Thoracic aorta (tissue), 2 donors: ENCODE results near the gene UNC5CL. TPM values are rescaled to one million over a fixed set of nuclear protein-coding genes. Genes with fewer than 3 reads are reported as not detected.

Experiments
- ATAC-seq: fragments of 150-250 bp; one replicate; pipeline ENCODE4 v1.8.0; 2017; ENCODE audit warnings: low read depth; ENCODE audit not compliant: insufficient number of reproducible peaks, low FRiP score
- DNase-seq: peaks from one replicate; pipeline ENCODE4 v3.0.0-alpha.2; 2020; ENCODE audit warnings: low spot score
- H3K27ac ChIP-seq, 2 donors: fragments of 200-600 bp; sonication (generic); 1 replicate in 1 of 2; 2 replicates in 1 of 2; pipeline ENCODE4 v1.5.1; 2016; ENCODE audit warnings: mild to moderate bottlenecking in 2 of 2, moderate library complexity in 2 of 2
- H3K27me3 ChIP-seq: fragments of 200-600 bp; sonication (generic); replicated peaks from 2 replicates; pipeline ENCODE4 v1.6.0; 2016; ENCODE audit warnings: mild to moderate bottlenecking; ENCODE audit not compliant: insufficient read depth
- H3K36me3 ChIP-seq: fragments of 200-600 bp; sonication (generic); one replicate; pipeline ENCODE4 v1.5.1; 2016
- H3K4me1 ChIP-seq, 2 donors: fragments of 200-600 bp; sonication (generic); 1 replicate in 1 of 2; 2 replicates in 1 of 2; pipeline versions ENCODE4 v1.5.1 to v1.6.0; 2016; ENCODE audit warnings: low read depth in 2 of 2, mild to moderate bottlenecking in 1 of 2; ENCODE audit not compliant: control insufficient read depth in 1 of 2
- H3K4me3 ChIP-seq: fragments of 200-600 bp; sonication (generic); 2 replicates; pipeline ENCODE4 v1.5.1; 2016; ENCODE audit warnings: mild to moderate bottlenecking
- H3K9me3 ChIP-seq: fragments of 200-600 bp; sonication (generic); 2 replicates; pipeline ENCODE4 v1.5.1; 2016
- total RNA-seq, 2 donors: library from RNA; depleted of rRNA; stranded (reverse); fragments of >200 nt; gene quantifications; one replicate each; pipeline versions ENCODE4 v1.1.0 to v1.2.3, GENCODE V29; 2016
- TF ChIP-seq, protein P1 (sequence below): fragments of 200-600 bp; sonication (generic); IDR thresholded peaks from one replicate; pipeline ENCODE4 v1.5.1; 2019; ENCODE audit warnings: antibody characterized with exemption

Gene UNC5CL
- total RNA-seq, 2 donors from 2014 or later = 2.2 to 7.9 TPM

DNA sequence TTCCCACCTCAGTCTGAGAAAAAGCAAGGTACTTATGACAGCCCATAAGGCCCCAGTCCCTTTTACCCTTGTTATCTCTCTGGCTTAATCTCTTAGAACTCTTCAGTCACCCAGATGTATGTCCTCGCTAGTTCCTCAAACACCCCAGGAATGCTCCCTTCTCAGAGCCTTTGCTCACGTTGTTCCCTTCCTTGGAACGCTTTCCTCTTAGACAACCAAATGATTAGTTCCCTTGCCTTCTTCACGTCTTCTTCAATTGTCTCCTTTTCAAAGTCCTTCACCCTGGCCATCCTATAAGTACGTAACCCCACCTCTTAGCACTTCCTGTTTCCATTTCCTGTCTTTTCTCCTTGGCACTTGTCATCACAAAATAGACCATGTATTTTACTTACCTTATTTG lies 12.9 kb upstream of the UNC5CL start:
- Histone ChIP-seq H3K27ac (no peak overlapping the region), H3K27me3 (no peaks in the 10 kb centered on the region), H3K9me3 (no peaks in the 10 kb centered on the region), H3K4me3 (no peak overlapping the region), H3K4me1 (peaks cover 0 to 8% of the 10 kb centered on the region in 2 donors), H3K36me3 (no peaks in the 10 kb centered on the region)
- TF ChIP-seq, protein P1, sequence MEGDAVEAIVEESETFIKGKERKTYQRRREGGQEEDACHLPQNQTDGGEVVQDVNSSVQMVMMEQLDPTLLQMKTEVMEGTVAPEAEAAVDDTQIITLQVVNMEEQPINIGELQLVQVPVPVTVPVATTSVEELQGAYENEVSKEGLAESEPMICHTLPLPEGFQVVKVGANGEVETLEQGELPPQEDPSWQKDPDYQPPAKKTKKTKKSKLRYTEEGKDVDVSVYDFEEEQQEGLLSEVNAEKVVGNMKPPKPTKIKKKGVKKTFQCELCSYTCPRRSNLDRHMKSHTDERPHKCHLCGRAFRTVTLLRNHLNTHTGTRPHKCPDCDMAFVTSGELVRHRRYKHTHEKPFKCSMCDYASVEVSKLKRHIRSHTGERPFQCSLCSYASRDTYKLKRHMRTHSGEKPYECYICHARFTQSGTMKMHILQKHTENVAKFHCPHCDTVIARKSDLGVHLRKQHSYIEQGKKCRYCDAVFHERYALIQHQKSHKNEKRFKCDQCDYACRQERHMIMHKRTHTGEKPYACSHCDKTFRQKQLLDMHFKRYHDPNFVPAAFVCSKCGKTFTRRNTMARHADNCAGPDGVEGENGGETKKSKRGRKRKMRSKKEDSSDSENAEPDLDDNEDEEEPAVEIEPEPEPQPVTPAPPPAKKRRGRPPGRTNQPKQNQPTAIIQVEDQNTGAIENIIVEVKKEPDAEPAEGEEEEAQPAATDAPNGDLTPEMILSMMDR = no peak
- DNase-seq (no peak), ATAC-seq (no peak)

DNA sequence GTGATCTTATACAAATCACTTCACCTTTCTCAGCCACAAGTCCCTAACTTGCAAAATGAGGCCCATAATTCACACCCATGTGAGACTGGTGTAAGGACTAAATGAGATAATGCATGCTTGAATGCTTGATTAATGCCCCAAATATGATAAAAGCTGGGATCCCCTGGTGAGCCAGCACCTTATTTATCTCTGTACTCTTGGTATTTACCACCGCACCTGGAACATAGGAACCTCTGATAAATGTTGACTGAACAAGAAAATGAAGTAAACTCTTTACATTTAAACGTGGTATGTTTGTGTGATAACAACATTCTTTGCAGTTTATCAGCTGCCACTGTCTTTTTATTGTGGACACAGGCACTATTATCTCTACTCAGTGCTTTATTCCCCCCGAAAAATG lies 11.5 kb upstream of the UNC5CL start:
- ATAC-seq = no peak
- H3K27ac ChIP-seq = no peak overlapping the region

GRCh38 chr6:41049955-41050354 lies 10.9 kb upstream of the UNC5CL start:
- ATAC-seq (no peak), DNase-seq (no peak)
- Histone ChIP-seq H3K36me3 (no peaks in the 10 kb centered on the region), H3K4me1 (peaks cover 0 to 14% of the 10 kb centered on the region in 2 donors), H3K9me3 (no peaks in the 10 kb centered on the region), H3K27ac (no peak overlapping the region), H3K4me3 (no peak overlapping the region), H3K27me3 (no peaks in the 10 kb centered on the region)
- TF ChIP-seq, protein P1 = no peak

More for the DNA sequence above, 11.5 kb upstream of the UNC5CL start:
- no peaks in the 10 kb centered on the region for H3K27me3 ChIP-seq
- H3K4me1 ChIP-seq = peaks cover 0 to 14% of the 10 kb centered on the region in 2 donors
- TF ChIP-seq, protein P1 = no peak
- no peaks in the 10 kb centered on the region for H3K36me3 ChIP-seq
- DNase-seq = no peak
- no peaks in the 10 kb centered on the region for H3K9me3 ChIP-seq
- no peak overlapping the region for H3K4me3 ChIP-seq

DNA sequence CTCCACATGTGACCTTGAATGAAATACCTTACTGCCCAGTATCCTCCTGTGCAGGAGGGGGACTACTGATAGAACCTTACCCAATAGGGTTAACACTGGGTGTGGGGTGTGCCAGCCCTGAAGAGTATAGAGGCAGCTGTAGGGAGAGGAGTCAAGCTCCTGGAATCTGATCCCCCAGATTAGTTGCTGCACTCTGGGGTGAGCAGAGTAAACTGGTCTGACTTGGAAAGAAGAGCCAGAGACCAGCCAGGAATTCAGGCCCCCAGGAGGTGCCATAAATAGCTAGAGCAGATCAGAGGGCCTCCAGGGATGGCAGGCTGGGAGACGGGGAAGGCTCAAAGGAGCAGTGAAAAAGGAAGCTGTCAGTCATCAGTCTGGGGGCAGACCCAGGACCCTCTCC lies 10.5 kb upstream of the UNC5CL start:
- ATAC-seq = no peak
- TF ChIP-seq, protein P1 = no peak
- H3K27ac ChIP-seq = no peak overlapping the region

DNA sequence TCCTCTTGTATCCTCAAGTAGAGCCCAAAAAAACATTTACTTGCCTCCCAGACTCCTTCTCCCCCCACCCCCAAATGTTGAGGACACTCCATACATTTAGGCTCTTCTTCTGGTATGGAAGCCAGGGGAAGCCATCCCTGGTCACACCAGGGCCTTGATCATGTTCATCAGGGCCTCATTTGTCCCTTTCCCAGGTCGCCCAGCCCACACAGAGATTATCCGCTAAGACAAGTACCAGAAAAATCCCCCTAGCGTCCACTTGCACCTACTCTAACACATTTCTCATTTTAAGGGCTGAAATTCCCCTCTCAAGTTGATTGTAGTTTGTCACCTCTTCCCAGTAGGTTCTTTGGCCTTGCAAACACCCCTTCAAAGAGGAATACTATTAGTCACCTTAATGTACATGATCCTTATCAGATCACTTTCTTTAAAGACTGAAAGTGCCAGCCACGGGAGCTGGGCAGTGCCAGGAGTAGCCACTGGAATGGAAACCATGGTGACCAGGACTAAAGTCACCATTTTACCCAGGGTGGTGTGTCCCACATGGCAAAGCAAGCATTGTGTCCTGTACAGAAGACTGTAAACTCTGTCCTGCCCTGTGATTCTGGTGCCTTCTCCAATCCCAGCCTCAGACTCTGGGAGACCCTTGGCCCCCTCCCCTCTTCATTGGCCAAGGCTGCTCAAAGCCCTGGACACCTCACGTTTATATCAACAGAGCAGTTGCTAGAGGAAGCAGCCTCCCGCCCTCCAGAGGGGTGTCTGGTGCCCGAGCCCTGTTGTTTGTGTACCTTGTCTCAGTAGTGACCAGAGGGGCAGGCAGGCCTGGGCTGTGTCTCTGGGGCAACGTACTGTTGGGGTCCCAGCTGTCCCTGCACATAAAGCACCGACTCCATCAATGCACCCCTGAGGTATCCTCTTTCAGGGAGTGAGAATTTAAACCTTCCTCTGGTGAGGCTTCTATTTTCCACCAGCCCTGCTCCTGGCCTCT lies 9.0 kb upstream of the UNC5CL start:
- Histone ChIP-seq H3K27ac (no peak overlapping the region), H3K9me3 (no peaks in the 10 kb centered on the region), H3K27me3 (no peaks in the 10 kb centered on the region), H3K4me1 (peaks cover 0 to 14% of the 10 kb centered on the region in 2 donors), H3K36me3 (no peaks in the 10 kb centered on the region), H3K4me3 (no peak overlapping the region)
- TF ChIP-seq, protein P1 = no peak
- no peak for ATAC-seq
- DNase-seq = no peak

More for the DNA sequence above, 10.5 kb upstream of the UNC5CL start:
- no peaks in the 10 kb centered on the region for H3K27me3 ChIP-seq
- DNase-seq = no peak
- no peaks in the 10 kb centered on the region for H3K9me3 ChIP-seq
- no peaks in the 10 kb centered on the region for H3K36me3 ChIP-seq
- no peak overlapping the region for H3K4me3 ChIP-seq
- peaks cover 0 to 14% of the 10 kb centered on the region in 2 donors for H3K4me1 ChIP-seq
